GM12872 (cell line): ENCODE data around the gene ST3GAL2.

Source experiments
- CTCF ChIP-seq: IDR thresholded peaks from 3 replicates; pipeline ENCODE4 v1.5.1; 2011; ENCODE audit warnings: low read depth, mild to moderate bottlenecking, low read length, moderate library complexity; ENCODE audit not compliant: insufficient read depth

ST3GAL2 gene

GRCh38 chr16:70465999-70466804 is 27.3 kb upstream of the ST3GAL2 start:
- TF ChIP-seq CTCF: no peak

- TF ChIP-seq CTCF: no peak
These were observed 24.3 kb upstream of the ST3GAL2 start for GRCh38 chr16:70463235-70463634.

GRCh38 chr16:70460737-70461261 is 21.9 kb upstream of the ST3GAL2 start:
- TF ChIP-seq CTCF: no peak

- TF ChIP-seq CTCF: no peak
These were observed 18.7 kb upstream of the ST3GAL2 start for GRCh38 chr16:70457446-70458166.

GRCh38 chr16:70455910-70456309 is 17.0 kb upstream of the ST3GAL2 start:
- TF ChIP-seq CTCF: 0 out of 3 replicates have a peak, but pooled peaks have one; percentile 20

GRCh38 chr16:70454222-70455034 is 15.5 kb upstream of the ST3GAL2 start, which contains the start of gene FCSK:
Gene FCSK, plus strand, starts transcription at chr16:70454595. Its CDS starts 8,596 bp downstream, at chr16:70463191.
- TF ChIP-seq CTCF: 0 out of 3 replicates have a peak, but pooled peaks have one; percentile 24

GRCh38 chr16:70453892-70454221 is 15.0 kb upstream of the ST3GAL2 start:
- TF ChIP-seq CTCF: no peak
